HCEC 1CT (cell line): ENCODE results near the gene IQCF5.
"Not testable (repeated sequence)": the region's sequence is repeated elsewhere in the genome, so short reads cannot be mapped to it uniquely, and the experiment has no call there.

ENCODE experiments used
- DNase-seq: peaks from one replicate; pipeline ENCODE4 v3.0.0-alpha.2; 2017

IQCF5 gene

GRCh38 chr3:51875501-51875900 lies at the start of gene IQCF5:
Gene IQCF5, minus strand, starts transcription at chr3:51875601. Its CDS starts 70 bp downstream, at chr3:51875531.
- DNase-seq = no peak

GRCh38 chr3:51921081-51921578 lies 45.7 kb upstream of the IQCF5 start:
- DNase-seq = no peak

- no peak for DNase-seq
Observed at GRCh38 chr3:51916418-51916817, 41.0 kb upstream of the IQCF5 start.

- DNase-seq = no peak
Observed at GRCh38 chr3:51908026-51908425, 32.6 kb upstream of the IQCF5 start.

GRCh38 chr3:51904034-51904823 lies 28.8 kb upstream of the IQCF5 start:
- no peak for DNase-seq

GRCh38 chr3:51902361-51902760 lies 27.0 kb upstream of the IQCF5 start:
- not testable (repeated sequence) for DNase-seq

- not testable (repeated sequence) for DNase-seq
Observed at GRCh38 chr3:51900043-51900442, 24.6 kb upstream of the IQCF5 start.

- DNase-seq = no peak
Observed at GRCh38 chr3:51897391-51897790, 22.0 kb upstream of the IQCF5 start.

GRCh38 chr3:51896607-51897305 lies 21.4 kb upstream of the IQCF5 start:
- DNase-seq = no peak

- DNase-seq = no peak
Observed at GRCh38 chr3:51894939-51895338, 19.5 kb upstream of the IQCF5 start.

GRCh38 chr3:51894391-51894790 lies 19.0 kb upstream of the IQCF5 start:
- DNase-seq = no peak

GRCh38 chr3:51891242-51892039 lies 16.0 kb upstream of the IQCF5 start:
- no peak for DNase-seq

GRCh38 chr3:51888463-51889105 lies 13.2 kb upstream of the IQCF5 start:
- no peak for DNase-seq

GRCh38 chr3:51887620-51888019 lies 12.2 kb upstream of the IQCF5 start:
- DNase-seq = no peak

GRCh38 chr3:51886447-51886846 lies 11.0 kb upstream of the IQCF5 start:
- DNase-seq = no peak

- peak; percentile 4 for DNase-seq
Observed at GRCh38 chr3:51879937-51880336, 4.5 kb upstream of the IQCF5 start.

- no peak for DNase-seq
Observed at GRCh38 chr3:51876186-51876585, 785 bp upstream of the IQCF5 start.

- no peak for DNase-seq
Observed at GRCh38 chr3:51874889-51875288, 512 bp downstream of the IQCF5 start.

GRCh38 chr3:51874411-51874810 lies 990 bp downstream of the IQCF5 start:
- DNase-seq = no peak

- DNase-seq = no peak
Observed at GRCh38 chr3:51873876-51874275, 1.5 kb downstream of the IQCF5 start.

- DNase-seq = no peak
Observed at GRCh38 chr3:51873253-51873766, 2.1 kb downstream of the IQCF5 start.

GRCh38 chr3:51869304-51869703 lies 6.1 kb downstream of the IQCF5 start:
- no peak for DNase-seq

GRCh38 chr3:51868896-51869295 lies 6.5 kb downstream of the IQCF5 start:
- not testable (repeated sequence) for DNase-seq
